Measurements from ENCODE around the gene PCNX1. TPM values are rescaled to one million over a fixed set of nuclear protein-coding genes. Genes with fewer than 3 reads are reported as not detected.
A peak's percentile ranks its signal among the peaks of the same experiment; 100 is the strongest.

Gene PCNX1
- total RNA-seq, 1 donor from 2014 or later = 68.8 TPM

DNA sequence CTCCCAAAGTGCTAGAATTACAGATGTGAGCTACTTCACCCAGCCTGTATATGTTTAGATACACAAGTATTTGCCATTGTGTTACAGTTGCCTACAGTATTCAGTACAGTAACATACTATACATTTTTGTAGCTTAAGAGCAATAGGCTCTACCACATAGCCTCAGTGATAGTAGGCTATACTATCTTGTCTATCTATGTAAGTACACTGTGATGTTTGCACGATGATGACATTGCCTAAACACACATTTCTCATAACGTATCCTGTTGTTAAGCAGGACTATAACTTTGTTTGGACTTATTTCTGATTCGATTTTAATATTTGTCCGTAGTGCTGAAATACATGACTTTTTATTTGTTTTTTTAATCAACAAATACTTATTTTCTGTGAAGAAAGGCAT lies 129.2 kb downstream of the PCNX1 start:
- Mint-ChIP-seq H3K4me1 (ENCODE audit: unreplicated experiment) (peaks cover 9% of the 10 kb centered on the region), H3K9me3 (ENCODE audit: unreplicated experiment) (no peaks in the 10 kb centered on the region), H3K4me3 (ENCODE audit: unreplicated experiment) (no peak overlapping the region), H3K36me3 (ENCODE audit: low read depth, unreplicated experiment) (peaks cover 43% of the 10 kb centered on the region), H3K27me3 (ENCODE audit: unreplicated experiment) (no peaks in the 10 kb centered on the region), H3K27ac (ENCODE audit: unreplicated experiment) (no peak overlapping the region)
- no peak for DNase-seq (ENCODE audit: low spot score)
- TF ChIP-seq, protein P1, sequence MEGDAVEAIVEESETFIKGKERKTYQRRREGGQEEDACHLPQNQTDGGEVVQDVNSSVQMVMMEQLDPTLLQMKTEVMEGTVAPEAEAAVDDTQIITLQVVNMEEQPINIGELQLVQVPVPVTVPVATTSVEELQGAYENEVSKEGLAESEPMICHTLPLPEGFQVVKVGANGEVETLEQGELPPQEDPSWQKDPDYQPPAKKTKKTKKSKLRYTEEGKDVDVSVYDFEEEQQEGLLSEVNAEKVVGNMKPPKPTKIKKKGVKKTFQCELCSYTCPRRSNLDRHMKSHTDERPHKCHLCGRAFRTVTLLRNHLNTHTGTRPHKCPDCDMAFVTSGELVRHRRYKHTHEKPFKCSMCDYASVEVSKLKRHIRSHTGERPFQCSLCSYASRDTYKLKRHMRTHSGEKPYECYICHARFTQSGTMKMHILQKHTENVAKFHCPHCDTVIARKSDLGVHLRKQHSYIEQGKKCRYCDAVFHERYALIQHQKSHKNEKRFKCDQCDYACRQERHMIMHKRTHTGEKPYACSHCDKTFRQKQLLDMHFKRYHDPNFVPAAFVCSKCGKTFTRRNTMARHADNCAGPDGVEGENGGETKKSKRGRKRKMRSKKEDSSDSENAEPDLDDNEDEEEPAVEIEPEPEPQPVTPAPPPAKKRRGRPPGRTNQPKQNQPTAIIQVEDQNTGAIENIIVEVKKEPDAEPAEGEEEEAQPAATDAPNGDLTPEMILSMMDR (IDR thresholded peaks at IDR 0.05; ENCODE audit: unreplicated experiment) = no peak

DNA sequence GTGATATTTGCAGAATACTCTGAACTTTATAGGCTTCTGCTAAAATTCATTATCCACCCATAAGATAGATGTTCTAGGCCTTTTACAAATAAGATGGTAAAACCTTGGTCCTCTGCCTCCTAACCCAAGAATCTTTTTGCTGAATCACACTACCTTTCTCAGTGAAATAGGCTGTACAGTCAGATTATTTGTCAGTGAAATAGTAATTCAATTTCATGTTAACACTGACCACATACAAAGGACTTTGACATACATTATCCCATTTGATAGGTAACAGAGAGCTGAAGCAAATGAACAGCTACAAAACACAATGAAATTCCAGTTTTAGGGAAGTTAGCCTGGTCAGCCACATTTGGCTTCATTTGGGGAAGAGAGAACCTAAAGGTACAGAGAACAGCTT lies 141.1 kb downstream of the PCNX1 start:
- TF ChIP-seq, protein P1 (IDR thresholded peaks at IDR 0.05; ENCODE audit: unreplicated experiment) = no peak
- no peak for DNase-seq (ENCODE audit: low spot score)
- no peak overlapping the region for H3K27ac Mint-ChIP-seq (ENCODE audit: unreplicated experiment)
- no peak overlapping the region for H3K4me3 Mint-ChIP-seq (ENCODE audit: unreplicated experiment)
- H3K9me3 Mint-ChIP-seq (ENCODE audit: unreplicated experiment) = no peaks in the 10 kb centered on the region
- H3K36me3 Mint-ChIP-seq (ENCODE audit: low read depth, unreplicated experiment) = peaks cover 16% of the 10 kb centered on the region
- peaks cover 1% of the 10 kb centered on the region for H3K27me3 Mint-ChIP-seq (ENCODE audit: unreplicated experiment)
- H3K4me1 Mint-ChIP-seq (ENCODE audit: unreplicated experiment) = no peaks in the 10 kb centered on the region

- H3K9me3 Mint-ChIP-seq (ENCODE audit: unreplicated experiment) = no peaks in the 10 kb centered on the region
- DNase-seq (ENCODE audit: low spot score) = no peak
- TF ChIP-seq, protein P1 (IDR thresholded peaks at IDR 0.05; ENCODE audit: unreplicated experiment) = no peak
- no peaks in the 10 kb centered on the region for H3K4me1 Mint-ChIP-seq (ENCODE audit: unreplicated experiment)
- peaks cover 1% of the 10 kb centered on the region for H3K27me3 Mint-ChIP-seq (ENCODE audit: unreplicated experiment)
- H3K27ac Mint-ChIP-seq (ENCODE audit: unreplicated experiment) = no peak overlapping the region
- peaks cover 10% of the 10 kb centered on the region for H3K36me3 Mint-ChIP-seq (ENCODE audit: low read depth, unreplicated experiment)
- H3K4me3 Mint-ChIP-seq (ENCODE audit: unreplicated experiment) = no peak overlapping the region
Measured at GRCh38 chr14:71049435-71050133, 142.3 kb downstream of the PCNX1 start.

DNA sequence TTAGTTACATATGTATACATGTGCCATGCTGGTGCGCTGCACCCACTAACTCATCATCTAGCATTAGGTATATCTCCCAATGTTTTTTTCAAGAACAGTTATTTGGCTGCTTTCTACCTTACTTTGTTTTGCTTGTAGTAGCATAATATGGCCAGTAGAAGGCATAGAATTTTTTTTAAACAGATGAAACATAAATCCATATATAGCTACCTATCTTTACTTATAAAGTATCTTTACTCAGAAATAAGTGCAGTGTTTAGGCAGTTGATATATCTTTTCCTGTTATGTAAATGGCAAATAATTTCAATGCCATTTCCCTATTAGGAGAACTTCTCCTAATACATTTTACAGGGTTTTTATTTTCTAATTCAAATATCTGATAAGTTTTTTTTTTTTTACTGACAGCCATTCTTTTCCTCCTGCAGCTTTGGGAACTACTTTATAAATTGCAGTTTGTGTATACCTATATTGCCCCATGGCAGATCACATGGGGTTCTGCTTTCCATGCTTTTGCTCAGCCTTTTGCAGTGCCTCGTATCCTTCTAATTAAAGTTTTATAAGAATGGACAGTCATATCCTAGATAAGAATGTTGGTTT lies 143.1 kb downstream of the PCNX1 start:
- Mint-ChIP-seq H3K36me3 (ENCODE audit: low read depth, unreplicated experiment) (peaks cover 8% of the 10 kb centered on the region), H3K27ac (ENCODE audit: unreplicated experiment) (no peak overlapping the region), H3K27me3 (ENCODE audit: unreplicated experiment) (peaks cover 1% of the 10 kb centered on the region), H3K4me1 (ENCODE audit: unreplicated experiment) (no peaks in the 10 kb centered on the region), H3K4me3 (ENCODE audit: unreplicated experiment) (no peak overlapping the region), H3K9me3 (ENCODE audit: unreplicated experiment) (no peaks in the 10 kb centered on the region)
- TF ChIP-seq, protein P1 (IDR thresholded peaks at IDR 0.05; ENCODE audit: unreplicated experiment) = peak; percentile 68
- DNase-seq (ENCODE audit: low spot score) = no peak

DNA sequence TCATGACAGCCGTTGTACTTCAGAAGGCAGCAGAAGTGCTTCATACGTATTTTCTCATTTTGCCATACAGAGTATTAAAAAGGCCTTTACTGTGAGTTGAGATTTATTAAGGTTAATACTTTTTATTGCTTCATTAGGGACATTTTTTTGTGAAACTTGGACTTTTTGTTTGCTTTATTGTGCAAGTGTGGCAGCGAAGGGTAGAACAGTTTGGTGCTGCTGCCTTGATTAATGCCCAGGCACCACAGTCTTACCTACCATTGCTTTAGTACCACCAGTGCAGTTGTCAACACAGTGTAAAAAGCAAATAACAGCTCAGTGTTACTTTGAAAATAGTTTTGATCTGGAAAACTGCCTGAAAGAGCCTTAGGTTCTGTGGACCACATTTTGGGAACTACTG lies 147.4 kb downstream of the PCNX1 start:
- TF ChIP-seq, protein P1 (IDR thresholded peaks at IDR 0.05; ENCODE audit: unreplicated experiment) = no peak
- DNase-seq (ENCODE audit: low spot score) = no peak
- peaks cover 10% of the 10 kb centered on the region for H3K36me3 Mint-ChIP-seq (ENCODE audit: low read depth, unreplicated experiment)
- H3K4me1 Mint-ChIP-seq (ENCODE audit: unreplicated experiment) = no peaks in the 10 kb centered on the region
- no peaks in the 10 kb centered on the region for H3K9me3 Mint-ChIP-seq (ENCODE audit: unreplicated experiment)
- H3K27me3 Mint-ChIP-seq (ENCODE audit: unreplicated experiment) = no peaks in the 10 kb centered on the region
- no peak overlapping the region for H3K27ac Mint-ChIP-seq (ENCODE audit: unreplicated experiment)
- H3K4me3 Mint-ChIP-seq (ENCODE audit: unreplicated experiment) = no peak overlapping the region
